Coronary artery (tissue), 2 donors: ENCODE results near the gene RRP1B.
"Not testable (repeated sequence)": the region's sequence is repeated elsewhere in the genome, so short reads cannot be mapped to it uniquely, and the experiment has no call there.

Experiments
- DNase-seq: peaks from one replicate; pipeline ENCODE4 v3.0.0-alpha.2; 2017; ENCODE audit warnings: low spot score
- H3K27ac ChIP-seq, 2 donors: fragments of 200-600 bp; sonication (generic); one replicate each; pipeline ENCODE4 v1.5.1; 2016 to 2019
- H3K4me3 ChIP-seq: fragments of 200-600 bp; sonication (generic); 2 replicates; pipeline ENCODE4 v1.5.1; 2016; ENCODE audit warnings: mild to moderate bottlenecking, moderate library complexity
- TF ChIP-seq, protein P1 (sequence below): fragments of 200-600 bp; sonication (generic); IDR thresholded peaks from one replicate; pipeline ENCODE4 v1.5.1; 2019; ENCODE audit warnings: antibody characterized with exemption

Gene RRP1B

DNA sequence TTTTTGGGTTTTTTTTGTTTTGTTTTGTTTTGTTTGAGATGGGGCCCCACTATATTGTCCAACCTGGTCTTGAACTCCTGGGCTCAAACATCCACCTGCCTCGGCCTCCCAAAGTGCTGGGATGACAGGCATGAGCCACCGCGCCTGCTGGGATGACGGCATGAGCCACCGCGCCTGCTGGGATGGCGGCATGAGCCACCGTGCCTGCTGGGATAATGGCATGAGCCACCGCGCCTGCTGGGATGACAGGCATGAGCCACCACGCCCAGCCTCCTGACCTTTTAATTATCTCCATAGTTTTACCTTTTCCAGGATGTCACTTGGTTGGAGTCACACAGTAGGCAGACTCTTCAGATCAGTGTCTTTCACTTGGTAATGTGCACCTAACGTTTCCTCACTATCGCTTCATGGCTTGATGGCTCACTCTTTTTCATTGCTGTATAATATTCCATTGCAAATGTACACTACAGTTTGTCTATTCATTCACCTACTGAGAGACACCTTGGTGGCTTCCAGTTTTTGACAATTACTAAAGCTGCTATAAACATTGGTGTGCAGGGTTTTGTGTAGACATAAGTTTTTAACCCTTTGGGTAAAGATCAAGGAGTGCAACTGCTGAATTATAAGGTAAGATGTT is 49.5 kb downstream of the RRP1B start:
- Histone ChIP-seq H3K4me3 (no peak overlapping the region), H3K27ac (no peak overlapping the region)
- TF ChIP-seq, protein P1, sequence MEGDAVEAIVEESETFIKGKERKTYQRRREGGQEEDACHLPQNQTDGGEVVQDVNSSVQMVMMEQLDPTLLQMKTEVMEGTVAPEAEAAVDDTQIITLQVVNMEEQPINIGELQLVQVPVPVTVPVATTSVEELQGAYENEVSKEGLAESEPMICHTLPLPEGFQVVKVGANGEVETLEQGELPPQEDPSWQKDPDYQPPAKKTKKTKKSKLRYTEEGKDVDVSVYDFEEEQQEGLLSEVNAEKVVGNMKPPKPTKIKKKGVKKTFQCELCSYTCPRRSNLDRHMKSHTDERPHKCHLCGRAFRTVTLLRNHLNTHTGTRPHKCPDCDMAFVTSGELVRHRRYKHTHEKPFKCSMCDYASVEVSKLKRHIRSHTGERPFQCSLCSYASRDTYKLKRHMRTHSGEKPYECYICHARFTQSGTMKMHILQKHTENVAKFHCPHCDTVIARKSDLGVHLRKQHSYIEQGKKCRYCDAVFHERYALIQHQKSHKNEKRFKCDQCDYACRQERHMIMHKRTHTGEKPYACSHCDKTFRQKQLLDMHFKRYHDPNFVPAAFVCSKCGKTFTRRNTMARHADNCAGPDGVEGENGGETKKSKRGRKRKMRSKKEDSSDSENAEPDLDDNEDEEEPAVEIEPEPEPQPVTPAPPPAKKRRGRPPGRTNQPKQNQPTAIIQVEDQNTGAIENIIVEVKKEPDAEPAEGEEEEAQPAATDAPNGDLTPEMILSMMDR: no peak
- DNase-seq: no peak

DNA sequence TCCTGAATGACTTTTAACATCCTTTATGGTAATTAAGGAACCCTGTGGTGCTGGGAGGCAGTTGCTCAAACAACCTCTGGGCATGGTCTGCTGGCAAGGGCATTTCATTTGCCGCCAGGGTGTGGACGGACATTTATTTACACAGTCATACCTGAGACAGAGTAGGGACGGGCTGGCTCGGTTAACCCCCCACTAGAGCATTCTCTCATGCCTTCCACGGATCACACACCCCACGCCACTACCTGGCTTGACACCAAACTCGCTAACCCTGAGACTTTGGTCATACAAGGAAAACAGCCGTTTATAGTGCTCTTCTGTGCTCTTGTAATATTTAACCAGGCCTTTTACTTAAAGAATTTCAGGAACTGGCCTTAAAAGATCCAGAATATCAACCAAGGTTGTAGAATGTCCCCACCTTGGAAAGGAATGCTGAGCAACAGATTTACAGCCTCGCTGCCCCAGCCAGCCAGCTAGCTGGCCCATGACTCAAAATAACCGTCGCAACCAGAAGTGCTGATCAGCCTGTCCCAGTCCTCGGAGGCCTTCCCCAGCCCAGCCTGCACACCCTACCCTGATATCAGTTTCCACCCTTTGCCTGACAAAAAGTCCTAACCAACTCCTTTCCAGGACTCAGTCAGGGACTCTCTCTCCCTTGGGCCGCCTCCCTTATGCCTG is 53.0 kb downstream of the RRP1B start:
- Histone ChIP-seq H3K27ac (no peak overlapping the region), H3K4me3 (no peak overlapping the region)
- no peak for DNase-seq
- TF ChIP-seq, protein P1: no peak

DNA sequence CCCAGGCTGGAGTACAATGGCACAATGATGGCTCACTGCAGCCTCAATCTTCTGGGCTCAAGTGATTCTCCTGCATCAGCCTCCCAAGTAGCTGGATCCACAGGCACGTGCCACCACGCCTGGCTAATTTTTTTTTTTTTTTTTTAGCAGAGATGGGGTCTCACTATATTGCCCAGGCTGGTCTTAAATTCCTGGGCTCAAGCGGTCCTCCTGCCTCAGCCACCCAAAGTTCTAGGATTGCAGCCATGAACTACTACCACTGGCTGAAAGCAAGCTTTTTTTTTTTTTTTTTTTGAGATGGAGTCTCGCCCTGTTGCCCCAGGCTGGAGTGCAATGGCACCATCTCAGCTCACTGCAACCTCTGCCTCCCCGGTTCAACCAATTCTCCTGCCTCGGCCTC is 53.8 kb downstream of the RRP1B start:
- H3K4me3 ChIP-seq, H3K27ac ChIP-seq, DNase-seq: not testable (repeated sequence)

DNA sequence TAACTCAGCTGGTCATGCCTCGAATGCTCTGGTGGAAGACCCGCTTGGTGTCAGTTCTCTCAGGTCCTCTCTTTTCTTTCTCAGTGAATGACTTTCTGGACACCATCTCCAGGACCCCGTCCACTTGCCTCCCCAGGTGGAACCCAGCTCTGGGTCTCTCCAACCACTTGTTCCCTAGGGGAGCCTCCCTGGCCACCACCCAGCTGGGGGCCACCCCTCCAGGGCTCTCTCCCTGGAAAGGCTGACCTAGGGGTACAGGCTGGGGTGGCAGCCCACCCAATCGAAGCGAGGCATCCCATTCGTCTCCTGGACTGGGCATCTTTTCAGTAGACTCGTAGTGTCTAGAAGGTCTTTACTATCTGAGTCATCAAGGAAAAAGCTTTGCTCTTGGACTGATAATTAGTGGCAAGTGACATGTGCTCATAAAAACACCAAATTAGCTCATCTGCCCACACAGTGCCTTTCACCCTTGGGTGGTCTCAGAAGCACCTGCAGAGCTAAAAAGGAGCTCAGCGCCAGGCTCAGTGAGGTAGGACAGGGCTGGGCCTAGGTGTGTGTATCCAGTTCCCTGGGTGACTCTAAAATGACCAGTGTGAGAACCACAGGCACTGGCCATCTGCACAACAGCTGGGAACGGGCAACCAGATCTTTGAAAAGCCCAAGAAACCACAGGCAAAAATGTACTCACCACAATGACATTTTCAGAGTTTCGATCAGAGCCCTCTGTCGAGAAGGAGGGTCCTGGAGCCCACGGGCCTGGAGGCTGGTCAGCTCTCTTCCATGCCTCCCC is 57.2 kb downstream of the RRP1B start:
- no peak for DNase-seq
- Histone ChIP-seq H3K27ac (no peak overlapping the region), H3K4me3 (no peak overlapping the region)
- TF ChIP-seq, protein P1: no peak

DNA sequence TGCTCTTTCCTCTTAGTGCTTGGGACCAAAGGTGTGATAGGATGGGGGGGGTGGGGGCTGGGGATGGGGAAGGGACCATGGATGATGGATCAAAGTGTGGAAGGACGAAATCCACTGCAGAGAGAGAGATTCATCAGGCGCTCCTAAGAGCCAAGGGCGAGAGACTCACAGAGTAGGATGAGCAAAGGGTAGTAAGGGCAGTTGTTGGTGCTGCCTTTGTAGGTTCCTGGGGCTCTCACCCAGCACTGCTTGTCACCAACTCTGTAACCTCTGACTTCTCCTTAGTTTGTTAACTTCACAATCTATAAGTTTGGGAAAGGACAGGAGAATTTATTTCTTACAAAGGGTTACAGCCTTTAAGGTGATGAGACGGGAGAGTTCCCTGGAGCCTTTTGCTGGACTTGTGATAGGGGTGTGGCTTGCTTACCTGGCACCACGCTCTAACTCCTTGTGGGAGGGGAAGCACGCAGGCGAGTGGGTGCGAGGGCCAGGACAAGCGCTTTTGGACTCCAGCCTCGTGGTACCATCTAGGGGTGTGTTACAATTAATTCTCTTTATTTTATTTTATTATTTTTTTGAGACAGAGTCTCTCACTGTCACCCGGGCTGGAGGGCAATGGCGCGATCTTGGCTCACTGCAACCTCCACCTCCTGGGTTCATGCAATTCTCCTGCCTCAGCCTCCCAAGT is 58.0 kb downstream of the RRP1B start:
- no peak for DNase-seq
- Histone ChIP-seq H3K4me3 (no peak overlapping the region), H3K27ac (peak overlapping the region in 1 of 2 donors; percentile 3)
- TF ChIP-seq, protein P1: no peak

DNA sequence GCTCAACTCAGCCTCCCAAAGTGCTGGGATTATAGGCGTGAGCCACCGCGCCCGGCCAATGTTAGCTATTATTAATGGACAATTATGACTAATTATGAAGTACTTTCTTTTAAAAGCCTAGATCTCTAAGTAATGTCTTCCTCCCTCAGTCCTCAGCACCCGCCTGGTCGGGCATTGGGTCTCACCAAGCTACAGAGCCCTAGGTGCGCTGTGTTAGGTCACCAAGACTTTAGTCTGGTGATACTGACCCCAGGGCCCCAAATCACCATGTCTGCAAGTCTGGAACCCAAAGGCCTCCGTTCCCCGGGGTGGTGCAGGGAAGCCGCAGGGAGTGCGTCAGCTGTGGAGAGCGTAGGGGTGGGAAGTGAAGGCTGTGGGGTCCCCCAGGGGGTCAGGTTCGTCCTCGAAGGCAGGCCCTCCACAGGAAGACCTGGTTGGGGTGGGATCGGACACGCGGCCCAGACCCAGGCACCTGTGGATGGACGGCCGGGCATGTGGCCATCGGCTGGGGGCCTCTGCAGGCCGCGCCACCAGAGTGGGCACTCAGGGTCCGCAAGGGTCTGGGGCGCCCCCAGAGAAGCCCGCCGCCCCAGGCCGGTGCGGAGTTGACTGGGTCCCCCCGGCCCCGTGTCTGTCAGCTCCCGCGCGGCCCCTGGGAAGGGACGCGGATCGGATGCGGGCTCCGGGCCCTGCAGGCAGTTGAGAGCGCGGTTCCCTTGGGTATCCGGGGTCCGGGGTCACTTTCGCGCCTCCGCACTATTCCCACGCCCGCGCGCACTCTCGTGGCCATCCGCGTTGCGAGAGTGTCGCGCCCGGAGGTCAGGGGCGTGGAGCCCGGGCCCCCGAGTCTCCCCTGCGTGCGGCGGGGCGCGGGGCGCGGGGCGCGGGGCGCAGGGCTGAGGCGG is 58.9 kb downstream of the RRP1B start:
- Histone ChIP-seq H3K4me3 (peak overlapping the region; percentile 95), H3K27ac (peak overlapping the region; percentile 82 to 91)
- DNase-seq: no peak
- TF ChIP-seq, protein P1: no peak
